NCI-H2227 treated with DMSO at 0.1 percent for 48 hours (cell line): Measurements from ENCODE around the gene PRDM10.
"Not testable (repeated sequence)": the region's sequence is repeated elsewhere in the genome, so short reads cannot be mapped to it uniquely, and the experiment has no call there.

Source experiments
- DNase-seq: peaks from one replicate; lab custom pipeline; 2025; lab: John Stamatoyannopoulos, UW

PRDM10 gene

DNA sequence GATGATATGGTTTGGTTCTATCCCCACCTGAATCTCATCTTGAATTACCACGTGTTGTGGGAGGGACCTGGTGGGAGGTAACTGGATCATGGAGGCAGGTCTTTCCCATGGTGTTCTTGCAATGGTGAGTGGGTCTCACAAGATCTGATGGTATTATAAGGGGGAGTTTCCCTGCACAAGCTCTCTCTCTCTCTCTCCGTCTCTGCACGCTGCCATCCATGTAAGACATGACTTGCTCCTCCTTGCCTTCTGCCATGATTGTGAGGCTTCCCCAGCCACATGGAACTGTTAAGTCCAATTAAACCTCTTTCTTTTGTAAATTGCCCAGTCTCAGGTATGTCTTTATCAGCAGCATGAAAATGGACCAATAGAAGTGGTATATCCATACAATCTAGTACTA is 13.2 kb upstream of the PRDM10 start:
- not testable (repeated sequence) for DNase-seq

DNA sequence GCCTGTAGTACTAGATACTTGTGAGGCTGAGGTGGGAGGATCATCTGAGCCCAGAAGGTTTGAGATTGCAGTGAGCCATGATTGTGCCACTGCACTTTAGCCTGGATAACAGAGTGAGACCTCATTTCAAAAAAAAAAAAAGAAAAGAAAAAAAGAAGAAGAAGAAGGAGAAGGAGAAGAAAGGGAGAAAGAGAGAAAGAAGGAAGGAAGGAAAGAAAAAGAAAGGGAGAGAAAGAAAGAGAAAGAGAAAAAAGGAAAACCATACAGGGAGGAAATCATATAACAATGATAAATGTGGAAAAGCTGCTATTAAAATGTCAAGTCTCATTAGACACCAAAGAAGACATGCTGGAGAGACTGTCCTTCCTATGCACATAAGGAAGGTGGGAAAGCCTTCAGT is 5.7 kb upstream of the PRDM10 start:
- no peak for DNase-seq

GRCh38 chr11:130006929-130007328 is 4.3 kb upstream of the PRDM10 start:
- DNase-seq, result no peak

DNA sequence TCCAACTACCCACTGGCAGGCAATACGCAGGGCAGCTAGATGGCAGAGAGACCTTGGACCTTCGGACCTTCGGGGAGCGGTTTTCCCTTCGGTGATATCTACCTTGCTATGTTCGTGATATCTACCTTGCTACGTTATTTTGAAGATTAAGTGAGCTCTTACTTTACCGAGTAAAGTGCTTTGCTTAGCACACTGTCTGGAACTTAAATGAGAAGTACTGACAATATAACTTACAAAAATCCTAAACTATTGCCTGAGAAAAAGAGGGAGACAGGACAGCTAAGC is 1.0 kb upstream of the PRDM10 start:
- DNase-seq, result peak; percentile 43

DNA sequence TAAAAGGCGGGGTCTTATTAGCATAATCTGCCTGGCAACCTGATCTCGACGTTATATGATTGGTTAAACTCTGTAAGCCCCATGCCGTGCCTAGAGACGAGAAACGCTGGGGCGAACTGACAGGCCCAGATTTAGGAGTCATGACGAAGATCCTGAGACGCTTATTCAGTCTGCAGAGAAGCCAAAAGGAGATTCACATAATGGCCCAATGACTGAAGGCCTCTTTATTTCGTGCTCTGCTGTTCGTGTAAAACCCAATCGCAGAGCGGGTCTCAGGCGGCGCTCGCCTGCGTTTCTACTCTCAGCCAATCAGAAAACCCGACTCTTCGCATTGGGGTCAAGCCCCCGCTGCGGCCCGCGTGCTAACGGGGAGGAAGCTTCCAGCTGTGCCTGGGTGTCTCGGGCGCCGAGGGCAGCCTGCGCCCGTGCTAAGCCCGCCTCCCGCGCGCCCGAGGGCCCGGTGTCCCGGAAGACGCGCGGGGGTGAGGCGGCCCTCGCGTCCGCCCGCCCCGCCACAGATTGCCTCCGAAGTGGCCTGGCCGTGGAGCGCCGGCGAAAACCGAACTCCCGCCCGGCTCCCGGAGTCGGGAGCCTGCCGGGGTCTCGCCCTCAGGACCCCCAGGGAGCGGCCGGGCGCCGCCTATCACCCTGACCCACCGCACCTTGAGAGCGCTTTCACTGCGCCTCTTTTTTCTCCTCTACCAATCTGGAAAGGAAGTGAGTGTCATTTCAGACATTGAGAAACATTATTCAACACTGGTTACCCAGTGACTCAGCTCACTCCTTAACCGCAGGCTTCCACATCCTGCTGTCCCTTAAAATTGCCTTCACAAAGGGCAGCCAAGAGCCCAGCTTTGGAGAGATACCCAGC is 446 bp upstream of the PRDM10 start:
- peak; percentile 90 for DNase-seq

- no peak for DNase-seq
Measured at GRCh38 chr11:130001461-130002351, 929 bp downstream of the PRDM10 start.

- DNase-seq, result no peak
Measured at GRCh38 chr11:130000552-130001176, 2.0 kb downstream of the PRDM10 start.

GRCh38 chr11:129999407-129999806 is 3.2 kb downstream of the PRDM10 start:
- no peak for DNase-seq

DNA sequence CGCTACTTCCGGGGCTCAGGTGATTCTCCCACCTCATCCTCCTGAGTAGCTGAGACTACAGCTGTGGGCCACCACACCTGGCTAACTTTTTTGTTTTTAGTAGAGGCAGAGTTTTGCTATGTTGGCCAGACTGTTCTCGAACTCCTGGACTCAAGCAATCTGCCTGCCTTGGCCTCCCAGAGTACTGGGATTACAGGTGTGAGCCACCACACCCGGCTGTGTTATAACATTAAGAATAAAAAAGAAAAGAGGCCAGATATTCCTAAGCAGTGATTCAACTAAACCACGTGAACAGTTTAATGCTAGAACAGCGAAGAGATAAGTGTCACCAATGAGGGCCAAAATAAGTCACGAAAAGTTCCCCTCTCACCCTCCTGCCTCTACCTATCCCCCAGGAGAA is 3.7 kb downstream of the PRDM10 start:
- no peak for DNase-seq

DNA sequence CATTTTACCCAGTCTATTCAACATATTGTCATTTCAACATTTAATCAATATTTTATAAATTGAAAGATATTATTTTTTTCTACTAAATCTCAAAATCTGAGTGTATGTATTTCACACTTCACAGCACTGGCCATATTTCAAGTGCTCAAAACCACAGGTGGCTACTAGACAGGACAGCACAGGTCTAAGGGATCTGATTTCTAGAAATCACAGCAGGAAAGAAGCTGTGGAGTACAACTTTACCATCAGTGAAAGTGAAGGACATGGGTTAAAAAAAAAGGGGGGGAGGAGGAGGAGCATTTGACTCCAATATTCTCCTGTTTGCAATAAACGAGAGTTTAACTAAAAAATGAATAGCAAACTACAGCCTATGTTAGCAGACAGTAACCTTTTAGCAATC is 4.5 kb downstream of the PRDM10 start:
- no peak for DNase-seq

DNA sequence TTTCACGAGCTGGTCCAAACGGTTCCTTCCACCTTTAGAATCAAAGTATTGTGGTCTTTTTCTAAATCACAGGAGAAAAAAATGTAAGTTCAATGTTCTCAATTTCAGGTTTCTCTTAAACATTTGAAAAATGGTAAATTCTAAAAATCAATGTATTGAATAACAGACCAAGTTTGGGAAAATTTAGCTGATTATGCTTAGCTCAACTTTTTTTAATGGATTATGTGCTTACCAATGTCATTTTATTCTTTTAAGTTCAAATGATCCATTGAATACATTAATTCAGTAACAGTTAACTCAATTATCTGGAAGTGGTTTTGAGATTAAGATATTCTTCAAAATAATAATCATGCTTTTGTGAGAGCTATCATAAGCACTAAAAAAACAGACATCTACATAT is 5.1 kb downstream of the PRDM10 start:
- no peak for DNase-seq

DNA sequence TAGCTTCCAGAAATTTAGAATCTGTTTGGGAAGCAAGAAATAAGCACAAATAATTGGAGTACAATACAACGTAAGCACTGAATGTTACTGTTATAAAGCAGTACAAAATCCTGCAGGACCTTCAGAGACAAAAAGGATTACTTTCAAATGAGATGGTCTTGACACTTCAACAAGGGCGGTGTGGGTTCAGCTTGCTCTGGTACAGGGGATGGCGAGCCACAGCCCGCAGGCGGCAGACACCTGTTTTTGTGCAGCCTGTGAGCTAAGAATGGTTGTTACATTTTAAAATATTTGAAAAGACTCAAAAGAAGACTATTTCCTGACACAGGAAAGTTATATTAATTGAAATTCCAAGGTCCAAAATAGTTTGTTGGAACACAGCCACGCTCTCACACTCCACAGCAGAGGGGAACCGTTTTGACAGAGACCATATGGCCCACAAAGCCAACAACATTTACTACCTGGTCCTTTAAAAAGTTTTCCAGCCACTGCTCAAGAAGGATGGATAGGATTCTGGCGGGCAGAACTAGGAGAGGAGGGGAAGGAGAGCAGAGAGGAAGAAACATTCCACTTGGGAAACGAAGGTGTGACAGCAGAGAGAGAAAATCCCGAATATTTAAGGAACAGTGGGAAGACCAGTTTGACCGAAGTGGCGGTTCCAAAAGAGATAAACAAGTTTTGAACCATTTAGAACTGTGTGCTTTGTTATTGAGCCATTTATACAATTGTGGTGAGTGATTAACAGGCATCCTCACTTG is 6.3 kb downstream of the PRDM10 start:
- DNase-seq, result no peak

GRCh38 chr11:129995163-129995562 is 7.5 kb downstream of the PRDM10 start:
- no peak for DNase-seq

GRCh38 chr11:129992161-129992944 is 10.3 kb downstream of the PRDM10 start:
- DNase-seq, result peak; percentile 10

- DNase-seq, result no peak
Measured at GRCh38 chr11:129989149-129989813, 13.4 kb downstream of the PRDM10 start.

GRCh38 chr11:129987950-129988349 is 14.7 kb downstream of the PRDM10 start:
- no peak for DNase-seq

DNA sequence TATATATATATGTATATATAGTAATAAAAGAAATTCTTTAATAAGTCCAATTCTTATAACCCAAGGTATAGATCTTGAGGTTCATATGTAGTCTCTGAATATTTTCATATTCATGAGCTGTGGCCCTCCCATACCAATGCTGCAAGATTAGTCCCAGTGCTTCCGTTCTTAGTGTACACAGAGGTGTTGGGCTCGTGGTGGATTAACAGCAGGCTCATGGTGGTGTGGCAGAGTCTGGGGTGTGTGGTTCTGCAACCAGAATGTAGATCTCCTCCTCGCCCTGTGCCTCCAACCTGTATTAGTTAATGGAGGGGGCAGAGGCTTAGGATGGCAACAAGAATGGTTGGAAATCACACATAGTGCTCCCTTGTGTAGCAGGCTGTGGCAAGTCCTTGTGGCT is 16.8 kb downstream of the PRDM10 start:
- no peak for DNase-seq

DNA sequence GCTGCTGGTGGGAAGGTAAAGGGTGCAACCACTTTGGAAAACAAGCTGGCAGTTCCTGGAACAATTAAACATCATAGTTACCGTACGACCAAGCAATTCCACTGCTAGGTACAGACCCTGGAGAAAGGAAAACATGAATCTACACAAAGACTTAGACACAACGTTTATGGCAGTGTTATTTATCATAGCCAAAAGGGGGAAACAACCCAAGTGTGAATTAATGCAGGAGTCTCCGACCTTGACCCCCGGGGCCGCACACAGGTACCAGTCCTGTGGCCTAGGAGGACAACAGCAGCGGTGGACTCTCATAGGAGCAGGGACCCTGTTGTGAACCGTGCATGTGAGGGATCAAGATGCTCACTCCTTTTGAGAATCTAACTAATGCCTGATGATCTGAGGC is 22.5 kb downstream of the PRDM10 start:
- DNase-seq, result no peak

GRCh38 chr11:129979046-129979605 is 23.5 kb downstream of the PRDM10 start:
- no peak for DNase-seq

- DNase-seq, result no peak
Measured at GRCh38 chr11:129978447-129978846, 24.2 kb downstream of the PRDM10 start.
